Epithelial cell of esophagus (primary cell): ENCODE measurements around the gene PRDM16.

Experiments
- DNase-seq: peaks from one replicate; pipeline ENCODE4 v3.0.0; 2010; ENCODE audit warnings: low read depth
- H3K4me3 ChIP-seq: 2 replicates; pipeline ENCODE4 v1.5.1; 2011; ENCODE audit warnings: mild to moderate bottlenecking, low read length, control low read depth
- CTCF ChIP-seq: IDR thresholded peaks from 2 replicates; pipeline ENCODE4 v1.5.1; 2011; ENCODE audit warnings: low read depth, mild to moderate bottlenecking, low read length, control low read depth, inconsistent platforms; ENCODE audit not compliant: insufficient read depth; ENCODE audit errors: missing control alignments

Gene PRDM16

DNA sequence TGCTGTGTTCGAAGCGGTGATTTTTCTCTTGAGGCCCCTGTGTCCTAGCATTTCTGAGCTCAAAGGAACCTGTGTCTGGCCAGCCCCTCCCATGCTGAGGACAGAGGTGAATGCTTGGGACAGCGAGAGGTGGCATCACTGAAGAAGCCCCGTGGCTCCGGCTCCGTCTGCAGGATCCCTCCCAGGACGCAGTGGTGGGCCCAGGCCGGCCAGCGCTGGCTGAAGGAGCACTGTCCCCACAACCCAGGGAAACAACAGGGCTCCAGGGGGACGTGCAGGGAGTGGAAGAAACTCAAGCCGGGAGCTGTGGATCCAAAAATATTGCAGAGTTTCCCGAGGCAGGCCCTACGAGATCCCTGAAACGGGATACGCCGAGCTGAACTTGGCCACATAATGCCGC, 221.4 kb downstream of the PRDM16 start:
- no peak for DNase-seq
- TF ChIP-seq CTCF: no peak
- H3K4me3 ChIP-seq: no peak overlapping the region

DNA sequence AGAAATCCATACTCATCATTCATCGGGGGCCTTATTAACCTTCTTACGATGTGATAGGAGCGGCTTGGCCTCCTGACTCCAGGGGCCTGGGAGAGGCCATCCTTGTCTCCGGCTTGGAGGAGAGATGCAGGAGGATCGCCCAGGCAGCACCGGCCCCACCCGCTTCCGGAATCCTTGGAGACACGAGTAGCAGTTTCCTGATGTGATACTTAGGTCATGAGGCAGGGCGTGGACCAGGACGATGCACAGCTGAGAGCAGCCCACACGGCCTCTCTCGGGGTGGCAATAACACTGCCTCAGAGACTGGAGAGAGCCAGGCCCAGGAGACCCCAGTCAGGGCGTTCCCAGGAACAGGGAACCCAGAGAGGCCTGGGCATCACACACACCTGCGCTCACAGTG, 221.9 kb downstream of the PRDM16 start:
- no peak overlapping the region for H3K4me3 ChIP-seq
- DNase-seq: no peak
- no peak for TF ChIP-seq CTCF

DNA sequence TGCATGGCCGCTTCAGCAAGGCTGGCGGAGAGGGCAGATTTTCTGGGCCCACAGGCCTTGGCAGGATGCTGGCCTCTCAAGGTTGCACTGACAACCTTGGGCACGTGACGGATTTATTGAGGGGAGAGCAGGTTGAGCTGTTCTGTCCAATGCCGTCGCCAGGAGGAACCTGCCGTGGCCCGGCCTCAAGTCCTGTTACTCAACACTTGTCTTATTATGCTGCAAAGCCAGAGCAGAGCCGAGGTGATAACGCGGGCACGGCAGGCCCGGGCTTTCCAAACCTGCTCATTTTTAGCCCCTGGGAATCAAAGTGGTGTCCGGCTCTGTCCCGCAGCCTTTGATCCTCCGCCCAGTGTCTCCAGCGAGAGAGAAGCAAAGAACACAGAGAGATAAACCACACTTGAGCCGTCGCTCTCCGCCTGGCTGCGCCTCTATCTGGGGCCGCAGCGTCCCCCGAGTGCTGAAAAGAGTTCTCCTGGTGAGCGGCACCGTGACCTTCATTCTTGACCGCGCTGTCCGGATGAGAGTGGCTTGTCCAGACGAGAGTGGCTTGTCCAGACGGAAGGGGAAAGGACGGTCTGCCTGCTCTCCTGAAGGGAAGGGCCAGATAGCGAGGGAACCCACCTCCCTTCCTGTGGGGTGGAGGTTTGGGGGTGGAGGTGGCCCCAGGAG, 223.2 kb downstream of the PRDM16 start:
- TF ChIP-seq CTCF: no peak
- DNase-seq: no peak
- no peak overlapping the region for H3K4me3 ChIP-seq

GRCh38 chr1:3292868-3293562, 224.0 kb downstream of the PRDM16 start:
- TF ChIP-seq CTCF: no peak
- no peak overlapping the region for H3K4me3 ChIP-seq
- no peak for DNase-seq

DNA sequence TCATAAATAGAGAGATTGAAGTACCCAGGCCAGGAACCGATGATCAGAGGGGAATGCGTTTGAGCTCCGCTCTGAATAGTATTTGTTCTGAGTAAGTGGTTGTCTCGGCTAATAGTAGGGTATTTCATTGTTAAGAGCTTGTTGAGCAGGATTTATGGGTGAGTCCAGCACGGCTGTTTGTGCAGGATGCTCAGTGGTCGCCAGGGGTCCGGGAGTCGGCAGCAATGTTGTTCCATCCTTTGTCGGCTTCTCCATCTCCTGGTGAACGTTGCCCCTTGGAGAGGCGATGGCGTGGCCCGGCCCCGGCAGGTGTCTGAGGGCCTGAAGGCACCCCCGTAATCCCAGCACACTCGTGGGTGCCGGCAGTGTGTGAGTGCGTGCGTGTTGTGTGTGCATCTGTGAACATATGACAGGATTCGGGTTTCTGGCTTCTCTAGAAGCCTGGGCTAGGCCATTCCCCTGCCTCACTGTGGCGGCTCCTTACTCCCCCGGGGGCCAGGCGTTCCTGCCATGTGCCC, 224.6 kb downstream of the PRDM16 start:
- no peak for DNase-seq
- TF ChIP-seq CTCF: no peak
- H3K4me3 ChIP-seq: no peak overlapping the region

DNA sequence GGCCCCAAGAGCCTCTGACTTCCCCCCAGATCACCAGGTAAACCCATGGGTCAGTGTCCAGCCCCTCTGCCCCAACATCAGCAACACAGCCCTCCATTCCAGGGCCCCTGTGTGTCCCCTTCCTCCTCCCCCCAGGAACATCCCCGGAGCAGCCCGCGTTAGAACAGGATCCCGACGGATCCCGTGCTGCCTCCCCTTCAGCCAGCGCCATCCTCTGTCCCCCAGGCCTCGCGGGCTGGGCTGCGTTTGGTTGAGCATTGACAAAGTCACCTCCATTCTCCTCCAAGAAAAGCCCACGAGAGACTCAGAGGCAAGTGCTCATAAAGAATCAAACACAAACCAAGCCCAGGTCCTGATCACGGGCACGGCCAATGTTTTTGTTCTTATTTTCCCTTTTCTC, 225.4 kb downstream of the PRDM16 start:
- no peak for DNase-seq
- H3K4me3 ChIP-seq: no peak overlapping the region
- no peak for TF ChIP-seq CTCF

- no peak overlapping the region for H3K4me3 ChIP-seq
- TF ChIP-seq CTCF: no peak
- DNase-seq: no peak
Observed at GRCh38 chr1:3295846-3296245, 226.8 kb downstream of the PRDM16 start.
